Endometrium (tissue), 2 donors: ENCODE data around the gene DYRK2.
"Not testable (repeated sequence)": the region's sequence is repeated elsewhere in the genome, so short reads cannot be mapped to it uniquely, and the experiment has no call there.

Experiments used
- FAIRE-seq: peaks from 2 replicates; lab custom pipeline; 2012; peaks lifted over from hg19 to GRCh38; lab: Jason Lieb, UNC
- donor health status: control.
- donor health status: control.

DYRK2 gene

GRCh38 chr12:67671419-67671818 is 22.9 kb downstream of the DYRK2 start:
- FAIRE-seq: no peak

GRCh38 chr12:67671892-67672291 is 23.3 kb downstream of the DYRK2 start:
- FAIRE-seq: no peak

- FAIRE-seq: not testable (repeated sequence)
These were observed 24.0 kb downstream of the DYRK2 start for GRCh38 chr12:67672507-67672906.

GRCh38 chr12:67673509-67673908 is 25.0 kb downstream of the DYRK2 start:
- not testable (repeated sequence) for FAIRE-seq

GRCh38 chr12:67674417-67674816 is 25.9 kb downstream of the DYRK2 start:
- FAIRE-seq: no peak

GRCh38 chr12:67676624-67677023 is 28.1 kb downstream of the DYRK2 start:
- no peak for FAIRE-seq

- no peak for FAIRE-seq
These were observed 28.6 kb downstream of the DYRK2 start for GRCh38 chr12:67677166-67677565.

GRCh38 chr12:67681105-67681778 is 32.7 kb downstream of the DYRK2 start:
- FAIRE-seq: no peak

GRCh38 chr12:67681941-67682620 is 33.5 kb downstream of the DYRK2 start:
- FAIRE-seq: no peak

GRCh38 chr12:67689385-67689784 is 40.8 kb downstream of the DYRK2 start:
- no peak for FAIRE-seq

- FAIRE-seq: no peak
These were observed 42.1 kb downstream of the DYRK2 start for GRCh38 chr12:67690656-67691055.

GRCh38 chr12:67691220-67691619 is 42.7 kb downstream of the DYRK2 start:
- no peak for FAIRE-seq

GRCh38 chr12:67692135-67692534 is 43.6 kb downstream of the DYRK2 start:
- no peak for FAIRE-seq

- no peak for FAIRE-seq
These were observed 44.4 kb downstream of the DYRK2 start for GRCh38 chr12:67692966-67693365.

GRCh38 chr12:67693894-67694293 is 45.3 kb downstream of the DYRK2 start:
- no peak for FAIRE-seq

- FAIRE-seq: no peak
These were observed 45.9 kb downstream of the DYRK2 start for GRCh38 chr12:67694306-67694900.

- FAIRE-seq: no peak
These were observed 47.4 kb downstream of the DYRK2 start for GRCh38 chr12:67695974-67696373.

- FAIRE-seq: no peak
These were observed 48.9 kb downstream of the DYRK2 start for GRCh38 chr12:67697443-67697842.

GRCh38 chr12:67697967-67698366 is 49.4 kb downstream of the DYRK2 start:
- no peak for FAIRE-seq

- FAIRE-seq: no peak
These were observed 50.4 kb downstream of the DYRK2 start for GRCh38 chr12:67698672-67699581.

GRCh38 chr12:67701121-67701520 is 52.6 kb downstream of the DYRK2 start:
- no peak for FAIRE-seq

GRCh38 chr12:67702136-67702535 is 53.6 kb downstream of the DYRK2 start:
- no peak for FAIRE-seq
